Neural cell (in vitro differentiated cells): ENCODE measurements around the gene PDE3B. TPM values are rescaled to one million over a fixed set of nuclear protein-coding genes. Genes with fewer than 3 reads are reported as not detected.
A peak's percentile ranks its signal among the peaks of the same experiment; 100 is the strongest.

Source experiments
- H2AFZ ChIP-seq: fragments of 200-600, 300-800 bp; sonication (generic), shearing (Covaris generic); 2 replicates; pipeline ENCODE4 v1.6.0; 2014; ENCODE audit warnings: low read depth, mild to moderate bottlenecking, antibody characterized with exemption, low read length, moderate library complexity
- H3F3A ChIP-seq: fragments of 200-600 bp; shearing (Covaris generic); 2 replicates; pipeline ENCODE4 v1.6.1; 2016; ENCODE audit warnings: mild to moderate bottlenecking, moderate library complexity, mixed read lengths, antibody characterized with exemption, low read length; ENCODE audit not compliant: insufficient read depth, poor library complexity, severe bottlenecking
- H3K27ac ChIP-seq: fragments of 200-600, 300-800 bp; sonication (generic), shearing (Covaris generic); 2 replicates; pipeline ENCODE4 v1.5.1; 2014; ENCODE audit warnings: mild to moderate bottlenecking, low read length, moderate library complexity
- H3K27me3 ChIP-seq: fragments of 300-800, 200-600 bp; sonication (generic), shearing (Covaris generic); 2 replicates; pipeline ENCODE4 v1.6.0; 2014; ENCODE audit warnings: mild to moderate bottlenecking, low read depth, low read length, moderate library complexity; ENCODE audit not compliant: insufficient read depth
- H3K36me3 ChIP-seq: fragments of 300-800, 200-600 bp; sonication (generic), shearing (Covaris generic); 2 replicates; pipeline ENCODE4 v1.5.1; 2014; ENCODE audit warnings: mild to moderate bottlenecking, antibody characterized with exemption, low read length, moderate library complexity; ENCODE audit not compliant: insufficient read depth
- H3K4me2 ChIP-seq: fragments of 300-800, 200-600 bp; sonication (generic), shearing (Covaris generic); 2 replicates; pipeline ENCODE4 v1.6.0; 2014; ENCODE audit warnings: mild to moderate bottlenecking, low read length
- H3K4me3 ChIP-seq: fragments of 300-800, 200-600 bp; sonication (generic), shearing (Covaris generic); 2 replicates; pipeline ENCODE4 v1.5.1; 2014; ENCODE audit warnings: mild to moderate bottlenecking, low read length, moderate library complexity
- H3K79me2 ChIP-seq: fragments of 200-600 bp; shearing (Covaris generic); replicated peaks from 2 replicates; pipeline ENCODE4 v1.6.0; 2014; ENCODE audit warnings: mild to moderate bottlenecking, low read length, moderate library complexity; ENCODE audit not compliant: insufficient read depth
- H3K9ac ChIP-seq: fragments of 300-800, 200-600 bp; sonication (generic), shearing (Covaris generic); 2 replicates; pipeline ENCODE4 v1.6.1; 2016; ENCODE audit warnings: mild to moderate bottlenecking, low read length, mixed read lengths
- H3K9me2 ChIP-seq: fragments of 200-600 bp; shearing (Covaris generic); 2 replicates; pipeline ENCODE4 v1.6.1; 2016; ENCODE audit warnings: mild to moderate bottlenecking, low read length, mixed read lengths; ENCODE audit not compliant: insufficient read depth
- H3K9me3 ChIP-seq: fragments of 200-600, 300-800 bp; sonication (generic), shearing (Covaris generic); 2 replicates; pipeline ENCODE4 v1.6.1; 2016; ENCODE audit warnings: mild to moderate bottlenecking, mixed run types, low read length, moderate library complexity, mixed read lengths
- H4K20me1 ChIP-seq: fragments of 200-600 bp; shearing (Covaris generic); 2 replicates; pipeline ENCODE4 v1.6.1; 2016; ENCODE audit warnings: mild to moderate bottlenecking, mixed run types; ENCODE audit not compliant: insufficient read depth
- EP300 ChIP-seq: fragments of 450-650 bp; conservative IDR thresholded peaks from 2 replicates; pipeline ENCODE4 v1.6.1; 2014; ENCODE audit warnings: antibody characterized with exemption, mild to moderate bottlenecking, moderate library complexity; ENCODE audit not compliant: poor library complexity, severe bottlenecking
- EZH2 ChIP-seq: fragments of 200-600, 300-800 bp; shearing (Covaris generic), sonication (generic); IDR thresholded peaks from 2 replicates; pipeline ENCODE4 v1.6.1; 2014; ENCODE audit warnings: antibody characterized with exemption, low read length, borderline replicate concordance, mild to moderate bottlenecking; ENCODE audit not compliant: insufficient read depth, poor library complexity, severe bottlenecking
- MXI1 ChIP-seq: fragments of 450-650 bp; conservative IDR thresholded peaks from 2 replicates; pipeline ENCODE4 v1.6.1; 2014; ENCODE audit warnings: antibody characterized with exemption, mild to moderate bottlenecking; ENCODE audit not compliant: poor library complexity, severe bottlenecking
- POLR2AphosphoS5 ChIP-seq: IDR thresholded peaks from 2 replicates; pipeline ENCODE4 v1.6.1; 2012
- RAD21 ChIP-seq: fragments of 450-650 bp; conservative IDR thresholded peaks from 2 replicates; pipeline ENCODE4 v1.6.1; 2014; ENCODE audit warnings: antibody characterized with exemption, mild to moderate bottlenecking, moderate library complexity
- SMC3 ChIP-seq: fragments of 450-650 bp; conservative IDR thresholded peaks from 2 replicates; pipeline ENCODE4 v1.6.1; 2014; ENCODE audit warnings: antibody characterized with exemption, mild to moderate bottlenecking, moderate library complexity; ENCODE audit not compliant: poor library complexity
- TAF1 ChIP-seq: IDR thresholded peaks from 2 replicates; pipeline ENCODE4 v1.6.1; 2012; ENCODE audit warnings: low read depth
- polyA plus RNA-seq: library from polyadenylated mRNA; depleted of rRNA; stranded (reverse); fragments of >200 nt; gene quantifications from 2 replicates; pipeline ENCODE4 v1.2.3, GENCODE V29; 2014
- TF ChIP-seq, protein P1 (sequence below): fragments of 450-650 bp; IDR thresholded peaks from 2 replicates; pipeline ENCODE4 v1.5.1; 2014; ENCODE audit warnings: antibody characterized with exemption, mild to moderate bottlenecking, moderate library complexity; ENCODE audit not compliant: poor library complexity, severe bottlenecking

Gene PDE3B
- polyA plus RNA-seq, 1 donor from 2014 or later: 13.8 TPM

DNA sequence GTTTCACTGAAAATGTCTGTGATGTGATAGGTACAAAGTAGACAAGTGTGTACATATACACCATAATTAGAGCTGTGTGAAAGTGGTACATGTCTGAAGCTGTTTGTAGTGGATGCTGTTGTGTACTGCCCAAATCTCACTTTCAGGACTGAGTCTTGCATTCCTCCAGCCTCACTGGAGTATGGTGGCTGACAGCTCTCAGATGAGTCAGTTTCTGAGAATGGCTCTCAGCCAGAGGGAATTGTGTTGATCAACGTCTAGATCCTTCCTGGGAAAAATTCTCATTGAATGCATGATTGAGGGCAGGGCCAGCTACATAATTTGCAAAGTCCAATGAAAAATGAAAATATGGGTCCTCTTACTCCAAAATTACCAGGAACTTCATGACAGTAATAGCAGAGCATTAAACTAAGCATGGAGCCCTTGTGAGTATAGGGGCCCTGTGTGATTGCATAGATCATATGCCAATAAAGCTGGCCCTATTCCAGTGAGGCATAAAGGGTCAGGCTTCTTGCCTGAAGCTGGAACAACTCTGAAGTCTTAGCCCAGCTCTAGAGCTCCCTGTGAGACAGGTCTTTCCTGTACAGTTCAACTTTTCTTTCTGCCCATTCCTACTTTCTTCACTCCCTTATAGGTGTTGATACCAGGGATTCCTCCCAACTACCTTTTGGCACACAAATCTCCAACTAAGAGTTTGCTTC is 259.2 kb downstream of the PDE3B start:
- TF ChIP-seq EP300 (no peak), RAD21 (no peak)
- H3K9me2 ChIP-seq: no peaks in the 10 kb centered on the region
- H3K9me3 ChIP-seq: no peaks in the 10 kb centered on the region
- no peaks in the 10 kb centered on the region for H3F3A ChIP-seq
- H4K20me1 ChIP-seq: no peaks in the 10 kb centered on the region
- H3K9ac ChIP-seq: no peak overlapping the region
- no peak overlapping the region for H3K27ac ChIP-seq
- H3K27me3 ChIP-seq: peaks cover 21% of the 10 kb centered on the region
- no peak overlapping the region for H2AFZ ChIP-seq
- no peak overlapping the region for H3K4me2 ChIP-seq
- H3K36me3 ChIP-seq: no peaks in the 10 kb centered on the region
- no peak overlapping the region for H3K4me3 ChIP-seq
- H3K79me2 ChIP-seq: no peaks in the 10 kb centered on the region

DNA sequence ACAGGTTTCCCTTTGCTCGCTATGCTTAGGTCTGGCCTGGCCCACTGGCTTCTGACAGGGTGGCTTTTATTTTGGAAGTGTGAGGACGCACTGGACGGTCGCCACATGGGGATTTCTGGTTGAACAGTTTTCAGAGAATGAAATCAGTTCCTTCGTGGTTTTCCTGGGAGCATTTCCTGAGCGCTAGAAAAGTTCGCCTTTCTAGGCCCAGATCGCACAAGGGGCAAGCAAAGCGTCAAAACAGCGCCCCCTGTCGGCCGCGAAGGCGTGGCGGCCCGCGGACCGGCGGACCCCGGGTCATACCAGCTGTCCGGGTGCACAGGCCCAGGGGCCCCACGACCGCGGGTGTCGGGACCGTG is 261.1 kb downstream of the PDE3B start:
- Histone ChIP-seq H3K9ac (no peak overlapping the region), H3K27me3 (peaks cover 21% of the 10 kb centered on the region), H3F3A (peaks cover 3% of the 10 kb centered on the region), H3K4me2 (no peak overlapping the region), H2AFZ (no peak overlapping the region), H3K27ac (no peak overlapping the region), H3K9me3 (no peaks in the 10 kb centered on the region), H3K9me2 (no peaks in the 10 kb centered on the region), H3K79me2 (no peaks in the 10 kb centered on the region), H4K20me1 (no peaks in the 10 kb centered on the region), H3K36me3 (no peaks in the 10 kb centered on the region), H3K4me3 (peak overlapping the region; percentile 17)
- no peak for TF ChIP-seq SMC3
- TF ChIP-seq RAD21: no peak
- TF ChIP-seq POLR2AphosphoS5: no peak
- TF ChIP-seq MXI1: no peak
- no peak for TF ChIP-seq EZH2
- TF ChIP-seq EP300: no peak
- TF ChIP-seq, protein P1, sequence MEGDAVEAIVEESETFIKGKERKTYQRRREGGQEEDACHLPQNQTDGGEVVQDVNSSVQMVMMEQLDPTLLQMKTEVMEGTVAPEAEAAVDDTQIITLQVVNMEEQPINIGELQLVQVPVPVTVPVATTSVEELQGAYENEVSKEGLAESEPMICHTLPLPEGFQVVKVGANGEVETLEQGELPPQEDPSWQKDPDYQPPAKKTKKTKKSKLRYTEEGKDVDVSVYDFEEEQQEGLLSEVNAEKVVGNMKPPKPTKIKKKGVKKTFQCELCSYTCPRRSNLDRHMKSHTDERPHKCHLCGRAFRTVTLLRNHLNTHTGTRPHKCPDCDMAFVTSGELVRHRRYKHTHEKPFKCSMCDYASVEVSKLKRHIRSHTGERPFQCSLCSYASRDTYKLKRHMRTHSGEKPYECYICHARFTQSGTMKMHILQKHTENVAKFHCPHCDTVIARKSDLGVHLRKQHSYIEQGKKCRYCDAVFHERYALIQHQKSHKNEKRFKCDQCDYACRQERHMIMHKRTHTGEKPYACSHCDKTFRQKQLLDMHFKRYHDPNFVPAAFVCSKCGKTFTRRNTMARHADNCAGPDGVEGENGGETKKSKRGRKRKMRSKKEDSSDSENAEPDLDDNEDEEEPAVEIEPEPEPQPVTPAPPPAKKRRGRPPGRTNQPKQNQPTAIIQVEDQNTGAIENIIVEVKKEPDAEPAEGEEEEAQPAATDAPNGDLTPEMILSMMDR: peak; percentile 40
- TF ChIP-seq TAF1: no peak

DNA sequence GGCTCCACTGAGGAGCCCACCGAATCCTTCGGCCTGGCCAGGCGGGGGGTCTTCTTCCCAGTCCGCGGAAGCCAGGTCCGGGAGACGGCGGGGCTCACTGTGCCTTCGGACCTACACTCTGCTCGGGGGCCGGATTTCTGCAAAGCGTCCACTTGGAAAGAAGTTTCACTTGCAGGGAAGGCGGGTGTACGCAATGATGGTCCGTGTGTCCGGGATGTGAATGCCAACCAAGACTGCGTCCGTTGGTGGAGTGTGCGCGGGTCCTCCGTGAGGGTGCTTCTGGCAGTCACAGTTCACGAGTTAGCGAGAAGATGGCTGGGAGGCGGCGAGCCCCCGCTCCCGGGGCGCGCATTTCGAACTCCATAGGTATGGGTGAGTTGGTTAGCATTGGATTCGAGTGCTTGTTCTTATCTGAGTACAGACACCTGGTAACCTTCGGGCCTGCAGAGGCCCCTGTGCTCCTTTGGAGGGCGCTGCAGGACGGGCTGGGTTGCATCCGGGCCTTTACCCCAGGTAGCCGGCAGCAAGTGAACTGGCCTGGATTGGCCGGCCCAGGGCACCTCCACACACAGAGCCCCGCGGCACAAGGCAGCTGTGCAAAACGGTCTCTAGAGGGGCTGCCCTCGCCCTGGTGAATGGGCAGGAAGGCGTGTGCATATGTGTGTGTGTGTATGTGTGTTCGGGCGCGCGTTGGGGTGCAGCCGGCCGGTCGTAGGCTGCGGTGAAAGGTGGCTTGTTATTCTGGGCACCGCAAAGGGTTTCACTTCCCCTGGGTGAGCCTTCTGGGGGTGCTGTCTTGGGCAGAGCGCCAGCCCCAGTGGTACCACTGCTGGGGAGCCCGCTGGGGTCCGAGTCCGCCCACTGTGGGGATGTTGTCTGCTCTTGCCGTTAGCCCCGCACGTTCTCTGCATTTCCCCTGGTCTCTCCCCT is 261.8 kb downstream of the PDE3B start:
- no peaks in the 10 kb centered on the region for H3K79me2 ChIP-seq
- H3K4me3 ChIP-seq: peak overlapping the region; percentile 17
- peaks cover 21% of the 10 kb centered on the region for H3K27me3 ChIP-seq
- no peaks in the 10 kb centered on the region for H4K20me1 ChIP-seq
- no peak overlapping the region for H3K4me2 ChIP-seq
- TF ChIP-seq, protein P1: peak; percentile 9
- no peak for TF ChIP-seq EP300
- TF ChIP-seq EZH2: no peak
- no peak overlapping the region for H2AFZ ChIP-seq
- no peak overlapping the region for H3K27ac ChIP-seq
- no peaks in the 10 kb centered on the region for H3K9me2 ChIP-seq
- H3K9me3 ChIP-seq: no peaks in the 10 kb centered on the region
- no peaks in the 10 kb centered on the region for H3K36me3 ChIP-seq
- no peak overlapping the region for H3K9ac ChIP-seq
- H3F3A ChIP-seq: peaks cover 3% of the 10 kb centered on the region
